Gastroesophageal sphincter (tissue), 4 donors: Measurements from ENCODE around the gene TBC1D14. TPM values are rescaled to one million over a fixed set of nuclear protein-coding genes. Genes with fewer than 3 reads are reported as not detected.

Source experiments
- ATAC-seq: fragments of 150-250 bp; one replicate; pipeline ENCODE4 v1.9.1; 2016; ENCODE audit warnings: mild to moderate bottlenecking, moderate library complexity
- H3K27ac ChIP-seq, 4 donors: fragments of 200-600 bp; sonication (generic) in 3 of 4; 1 replicate in 3 of 4; 2 replicates in 1 of 4; pipeline ENCODE4 v1.5.1; 2016 to 2019
- H3K27me3 ChIP-seq: fragments of 200-600 bp; sonication (generic); one replicate; pipeline ENCODE4 v1.5.1; 2019
- H3K36me3 ChIP-seq, 2 donors: fragments of 200-600 bp; sonication (generic); one replicate each; pipeline ENCODE4 v1.5.1; 2019; ENCODE audit warnings: control low read depth in 1 of 2
- H3K4me1 ChIP-seq, 3 donors: fragments of 200-600 bp; sonication (generic); 1 replicate in 2 of 3; 2 replicates in 1 of 3; pipeline ENCODE4 v1.5.1; 2016 to 2019; ENCODE audit warnings: control low read depth in 2 of 3
- H3K4me3 ChIP-seq, 2 donors: fragments of 200-600 bp; sonication (generic); one replicate each; pipeline ENCODE4 v1.5.1; 2019; ENCODE audit warnings: mild to moderate bottlenecking in 1 of 2, moderate library complexity in 1 of 2
- H3K9me3 ChIP-seq, 3 donors: fragments of 200-600 bp; sonication (generic); one replicate each; pipeline ENCODE4 v1.5.1; 2017 to 2019; ENCODE audit warnings: control low read depth in 2 of 3
- EP300 ChIP-seq: sonication (generic); formaldehyde crosslinking; IDR thresholded peaks from one replicate; pipeline ENCODE4 v1.6.1; 2017; ENCODE audit warnings: antibody characterized with exemption, mild to moderate bottlenecking
- POLR2A ChIP-seq, 2 donors: fragments of 450-650 bp; IDR thresholded peaks; one replicate each; pipeline ENCODE4 v1.6.1; 2017; ENCODE audit warnings: antibody characterized with exemption in 2 of 2, mild to moderate bottlenecking in 2 of 2, moderate library complexity in 1 of 2
- POLR2AphosphoS5 ChIP-seq: sonication (generic); formaldehyde crosslinking; IDR thresholded peaks from one replicate; pipeline ENCODE4 v1.6.1; 2017; ENCODE audit warnings: antibody characterized with exemption
- WGBS, 2 donors: methylation state at CpG; one replicate each; pipeline ENCODE4 v1.1.5; 2018; ENCODE audit warnings: low coverage in 1 of 2; 5-methylcytosine and 5-hydroxymethylcytosine counted together
- total RNA-seq, 4 donors: library from RNA; depleted of rRNA; stranded (reverse); fragments of >200 nt; gene quantifications; one replicate each; pipeline ENCODE4 v1.1.0, GENCODE V29; 2016
- TF ChIP-seq, protein P1 (sequence below), 4 experiments: fragments of 200-600 bp in 2 of 4; fragments of 450-650 bp in 2 of 4; sonication (generic) in 1 of 4; IDR thresholded peaks; one replicate each; pipeline ENCODE4 v1.5.1; 2017 to 2019; ENCODE audit warnings: antibody characterized with exemption in 4 of 4, mild to moderate bottlenecking in 2 of 4, moderate library complexity in 2 of 4

TBC1D14 gene
- total RNA-seq, 4 donors from 2014 or later = 42.5 to 54.2 (median 45.0) TPM

- peaks cover 0 to 31% of the 10 kb centered on the region in 2 donors for H3K36me3 ChIP-seq
- H3K27ac ChIP-seq = no peak overlapping the region
These were observed 156.9 kb downstream of the TBC1D14 start for GRCh38 chr4:7066493-7066892.

DNA sequence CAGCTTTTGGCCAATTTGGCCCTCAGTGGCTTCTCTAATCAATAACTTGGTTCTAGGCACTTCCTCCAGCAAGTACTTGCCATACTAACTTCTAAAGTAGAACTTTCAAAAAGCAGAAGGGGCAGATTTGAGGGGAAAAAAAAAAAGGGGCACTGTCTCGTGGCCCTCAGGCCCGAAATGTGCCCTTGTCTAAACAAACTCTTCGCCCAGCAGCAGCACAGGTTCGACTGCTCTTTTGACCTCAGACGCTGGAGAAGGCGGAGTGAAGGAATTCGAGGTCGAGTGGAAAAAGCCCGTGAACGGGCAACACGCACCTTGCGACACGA, 157.5 kb downstream of the TBC1D14 start:
- WGBS, 2 donors = 2% methylated on average over 13 of the region's 13 CpGs; no CpG with 5 or more reads in 1 of the 2 donors
- Histone ChIP-seq H3K9me3 (no peaks in the 10 kb centered on the region), H3K27me3 (no peaks in the 10 kb centered on the region), H3K4me1 (peaks cover 0 to 48% (median 13%) of the 10 kb centered on the region in 3 donors), H3K27ac (peak overlapping the region; percentile 43 to 95 (median 88)), H3K36me3 (peaks cover 0 to 25% of the 10 kb centered on the region in 2 donors), H3K4me3 (peak overlapping the region; percentile 46 to 73)
- TF ChIP-seq, protein P1, sequence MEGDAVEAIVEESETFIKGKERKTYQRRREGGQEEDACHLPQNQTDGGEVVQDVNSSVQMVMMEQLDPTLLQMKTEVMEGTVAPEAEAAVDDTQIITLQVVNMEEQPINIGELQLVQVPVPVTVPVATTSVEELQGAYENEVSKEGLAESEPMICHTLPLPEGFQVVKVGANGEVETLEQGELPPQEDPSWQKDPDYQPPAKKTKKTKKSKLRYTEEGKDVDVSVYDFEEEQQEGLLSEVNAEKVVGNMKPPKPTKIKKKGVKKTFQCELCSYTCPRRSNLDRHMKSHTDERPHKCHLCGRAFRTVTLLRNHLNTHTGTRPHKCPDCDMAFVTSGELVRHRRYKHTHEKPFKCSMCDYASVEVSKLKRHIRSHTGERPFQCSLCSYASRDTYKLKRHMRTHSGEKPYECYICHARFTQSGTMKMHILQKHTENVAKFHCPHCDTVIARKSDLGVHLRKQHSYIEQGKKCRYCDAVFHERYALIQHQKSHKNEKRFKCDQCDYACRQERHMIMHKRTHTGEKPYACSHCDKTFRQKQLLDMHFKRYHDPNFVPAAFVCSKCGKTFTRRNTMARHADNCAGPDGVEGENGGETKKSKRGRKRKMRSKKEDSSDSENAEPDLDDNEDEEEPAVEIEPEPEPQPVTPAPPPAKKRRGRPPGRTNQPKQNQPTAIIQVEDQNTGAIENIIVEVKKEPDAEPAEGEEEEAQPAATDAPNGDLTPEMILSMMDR (IDR thresholded peaks at IDR 0.05) = no peak
- TF ChIP-seq POLR2A (IDR thresholded peaks at IDR 0.05) (no peak), POLR2AphosphoS5 (no peak), EP300 (no peak)
- ATAC-seq = no peak

More at GRCh38 chr4:7066493-7066892, 156.9 kb downstream of the TBC1D14 start:
- peaks cover 0 to 48% (median 13%) of the 10 kb centered on the region in 3 donors for H3K4me1 ChIP-seq
- no peak for ATAC-seq
- WGBS, 2 donors = 91 to 100% methylated on average over 2 to 3 of the region's 4 CpGs
- no peaks in the 10 kb centered on the region for H3K9me3 ChIP-seq
- H3K27me3 ChIP-seq = no peaks in the 10 kb centered on the region
- peak overlapping the region in 1 of 2 donors; percentile 73 for H3K4me3 ChIP-seq
- TF ChIP-seq EP300 (no peak), POLR2A (IDR thresholded peaks at IDR 0.05) (no peak), POLR2AphosphoS5 (no peak)
- TF ChIP-seq, protein P1 (IDR thresholded peaks at IDR 0.05) = no peak

DNA sequence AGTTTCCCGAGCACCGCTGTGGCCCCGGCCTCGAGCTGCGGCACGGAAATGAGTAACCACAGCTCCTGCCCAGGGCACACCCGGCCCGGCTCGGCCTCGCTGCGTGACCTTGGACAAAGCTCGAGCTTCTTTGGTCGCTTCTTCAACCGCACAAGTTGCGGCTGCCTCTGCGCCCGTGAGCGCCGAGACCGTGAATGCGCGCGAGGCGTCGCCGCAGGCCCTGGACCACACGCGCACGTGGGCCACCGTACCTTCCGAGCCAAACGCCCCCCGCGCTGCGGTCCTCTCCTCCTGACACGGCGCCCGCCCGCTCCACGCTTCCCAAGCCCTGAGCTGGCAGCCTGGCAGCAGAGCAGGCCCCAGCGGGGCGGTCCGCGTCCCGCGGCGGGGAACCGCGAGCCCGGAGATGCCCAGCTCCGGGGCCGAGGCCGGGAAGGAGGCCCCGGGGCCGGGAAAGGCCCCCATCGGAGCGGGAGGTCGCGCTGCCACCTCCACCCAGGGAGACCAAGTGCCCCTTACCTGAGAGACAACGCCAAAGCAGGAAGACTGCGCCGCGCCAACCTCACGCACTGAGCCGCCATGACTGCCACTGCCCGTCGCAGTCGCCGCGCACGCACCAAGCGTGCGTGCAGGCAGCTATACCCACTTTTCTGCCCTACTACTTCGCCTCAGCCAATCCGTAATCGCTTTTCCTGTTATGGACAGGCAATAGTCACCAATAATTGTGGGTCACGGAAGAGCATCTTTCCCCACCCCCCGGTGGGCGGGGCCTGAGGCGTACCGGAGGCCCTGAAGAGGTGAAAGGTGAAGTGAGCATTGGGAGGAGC, 158.0 kb downstream of the TBC1D14 start, which contains the start of gene GRPEL1:
GRPEL1 (minus strand) TSS at position 613 of the 827 bp plus-strand sequence; CDS start at position 581, 32 bp downstream.
- Histone ChIP-seq H3K4me3 (peak within 1 kb of the TSS; percentile 46 to 73), H3K4me1 (peaks cover 0 to 48% (median 13%) of the 10 kb centered on the region in 3 donors), H3K27me3 (no peaks in the 10 kb centered on the region), H3K27ac (peak within 1 kb of the TSS; percentile 50 to 95 (median 90)), H3K36me3 (peaks cover 0 to 20% of the 10 kb centered on the region in 2 donors), H3K9me3 (no peaks in the 10 kb centered on the region)
- peak; percentile 96 for ATAC-seq
- WGBS, 2 donors = 0% methylated on average over 9 of the region's 81 CpGs; no CpG with 5 or more reads in 1 of the 2 donors
- TF ChIP-seq EP300 (no peak), POLR2A (IDR thresholded peaks at IDR 0.05) (peak; percentile 94 to 98), POLR2AphosphoS5 (peak; percentile 100)
- TF ChIP-seq, protein P1 (IDR thresholded peaks at IDR 0.05) = peak in 1 of 4 experiments; percentile 3

DNA sequence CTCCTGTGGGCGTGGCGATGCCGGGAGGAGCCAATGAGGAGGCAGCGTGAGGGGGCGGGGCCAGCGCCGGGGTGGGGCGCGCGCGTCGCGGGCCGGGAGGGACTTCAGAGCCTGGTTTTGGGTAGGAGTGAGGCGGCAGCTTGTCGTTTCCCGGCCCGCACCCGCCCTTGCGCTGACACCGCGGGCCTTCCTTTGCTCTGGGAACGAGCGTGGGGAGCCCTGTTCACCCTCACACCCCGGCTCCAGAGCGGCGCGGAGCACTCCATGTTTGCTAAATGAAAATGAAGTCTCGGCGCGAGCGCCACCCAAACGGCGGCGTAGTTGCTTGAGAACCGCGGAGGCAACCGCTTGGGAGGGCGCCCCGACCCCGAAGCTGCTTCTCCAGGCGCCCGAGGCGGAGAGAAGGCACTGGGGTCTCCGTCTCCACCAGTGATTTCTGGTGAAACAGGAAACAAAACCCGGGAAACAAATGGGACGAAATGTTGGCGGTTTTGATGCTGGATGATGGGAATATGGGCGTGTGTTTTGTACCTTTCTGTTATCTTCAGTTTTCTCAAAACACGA, 158.7 kb downstream of the TBC1D14 start:
- Histone ChIP-seq H3K36me3 (peaks cover 0 to 13% of the 10 kb centered on the region in 2 donors), H3K4me1 (peaks cover 0 to 48% (median 13%) of the 10 kb centered on the region in 3 donors), H3K9me3 (no peaks in the 10 kb centered on the region), H3K27me3 (no peaks in the 10 kb centered on the region), H3K4me3 (peak overlapping the region; percentile 41 to 73), H3K27ac (peak overlapping the region; percentile 50 to 95 (median 90))
- TF ChIP-seq, protein P1 (IDR thresholded peaks at IDR 0.05) = peak in 1 of 4 experiments; percentile 6
- no peak for TF ChIP-seq POLR2A (IDR thresholded peaks at IDR 0.05)
- ATAC-seq = no peak
- 0% methylated on average over 9 of the region's 50 CpGs; no CpG with 5 or more reads in 1 of the 2 donors for WGBS, 2 donors
